HG03280 (cell line): ENCODE measurements around the gene ZNF865.

Experiments used
- ATAC-seq: cut with Tn5 transposase; IDR thresholded peaks from one replicate; pipeline ENCODE4 v1.9.1; 2021; ENCODE audit warnings: mild to moderate bottlenecking, moderate library complexity; ENCODE audit not compliant: unreplicated experiment

Gene ZNF865

DNA sequence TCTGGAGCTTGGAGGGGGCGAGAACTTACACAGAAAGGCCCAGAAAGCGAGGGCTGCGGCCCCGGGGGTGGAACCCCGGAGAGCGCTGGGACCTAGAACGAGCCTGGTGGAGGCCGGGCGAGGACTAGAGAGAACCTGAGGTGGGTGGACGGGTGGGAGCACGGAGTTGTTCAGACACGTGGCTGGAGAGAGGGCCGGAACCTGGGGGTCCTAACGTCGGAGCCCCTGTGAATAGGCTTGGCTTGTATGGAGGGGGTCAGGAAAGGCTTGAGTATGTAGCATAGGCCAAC, 38.4 kb downstream of the ZNF865 start:
- no peak for ATAC-seq

GRCh38 chr19:55644191-55644833, 38.9 kb downstream of the ZNF865 start:
- ATAC-seq: no peak

- ATAC-seq: no peak
Measured at GRCh38 chr19:55644842-55645511, 39.5 kb downstream of the ZNF865 start.

- ATAC-seq: no peak
Measured at GRCh38 chr19:55645512-55645881, 40.0 kb downstream of the ZNF865 start.

DNA sequence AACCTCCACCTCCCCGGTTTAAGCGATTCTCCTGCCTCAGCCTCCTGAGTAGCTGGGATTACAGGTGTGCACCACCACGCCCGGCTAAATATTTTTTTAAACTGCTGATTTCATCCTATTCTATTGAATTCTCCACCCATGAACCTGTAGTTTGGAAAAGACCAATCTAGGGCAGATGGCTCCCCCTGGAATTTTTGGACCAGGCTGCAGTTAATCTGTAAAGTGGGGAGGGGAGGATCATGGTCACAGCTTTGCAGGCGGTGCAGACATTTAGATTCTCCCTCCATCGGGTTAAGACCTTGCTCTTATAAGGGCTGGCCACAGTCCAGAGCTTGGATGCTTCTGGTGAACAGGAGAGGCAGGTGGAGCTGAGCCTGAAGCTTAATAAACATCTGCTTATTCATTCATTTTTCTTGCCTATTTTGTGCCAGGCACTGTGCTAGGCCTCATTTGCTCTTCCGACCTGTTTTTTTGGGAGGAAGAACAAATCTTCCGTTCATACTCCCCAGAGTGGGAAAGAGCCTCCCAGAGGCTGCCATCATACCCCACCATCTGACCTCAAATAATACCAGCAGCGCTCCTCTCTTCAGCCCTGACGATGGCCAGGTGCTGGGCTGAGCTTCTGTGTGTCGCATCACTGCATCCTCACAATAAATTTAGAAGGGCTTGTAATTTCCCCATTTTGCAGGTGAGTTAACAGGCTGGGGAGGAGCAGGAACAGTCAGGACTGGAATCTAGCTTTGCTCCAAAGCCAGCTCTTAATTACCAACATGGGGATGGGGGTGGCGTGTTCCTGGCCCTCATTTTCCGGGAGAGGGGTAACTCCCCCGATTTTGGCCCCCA, 41.7 kb downstream of the ZNF865 start:
- ATAC-seq: no peak

DNA sequence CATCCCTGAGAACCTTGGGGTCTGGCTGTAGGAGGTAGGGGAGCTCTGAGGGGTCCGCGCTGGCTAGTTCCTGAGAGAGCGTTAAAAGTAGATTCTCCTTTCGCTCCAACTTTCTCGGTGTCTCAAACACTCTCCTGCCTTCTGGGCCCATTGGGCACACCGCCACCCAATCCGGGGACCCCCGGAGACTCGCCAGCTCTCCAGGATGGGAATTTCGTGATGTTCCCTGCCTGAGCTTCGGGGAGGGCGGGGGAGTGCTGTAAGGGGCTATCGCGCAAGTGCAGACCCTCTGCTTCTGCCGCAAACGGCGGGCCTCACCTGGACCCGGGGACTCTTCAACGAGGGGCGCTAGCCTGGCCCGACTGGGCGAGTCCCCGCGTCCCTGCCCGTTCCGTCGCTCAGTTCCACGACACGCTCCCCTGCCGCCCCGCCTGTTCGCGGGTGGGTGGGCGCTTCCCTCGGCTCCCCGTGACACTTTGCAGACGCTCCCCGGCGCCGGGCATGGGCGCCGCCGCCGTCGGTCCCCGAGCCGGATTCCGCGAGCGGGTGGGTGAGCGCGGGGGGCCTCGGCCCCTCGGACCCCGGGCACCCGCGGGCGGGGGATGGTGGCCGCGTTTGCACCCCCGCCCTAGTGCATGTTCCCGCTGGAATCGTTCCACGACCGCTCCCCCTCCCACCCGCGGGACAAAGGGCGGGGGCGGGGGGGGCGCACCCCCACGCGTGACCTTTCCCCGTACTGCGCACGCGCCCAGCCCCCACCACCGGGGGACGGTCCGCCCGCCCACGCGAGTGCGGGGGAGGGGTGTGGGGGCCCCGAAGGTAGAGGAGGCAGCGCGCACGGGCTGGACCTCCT, 42.5 kb downstream of the ZNF865 start, which contains the start of gene CCDC106:
Gene CCDC106, plus strand, starts transcription at position 481 of the 853 bp plus-strand sequence. CDS start 835 bp downstream, outside the sequence.
- ATAC-seq: peak; percentile 34

GRCh38 chr19:55648585-55649267, 43.3 kb downstream of the ZNF865 start:
- no peak for ATAC-seq

GRCh38 chr19:55649268-55650125, 44.0 kb downstream of the ZNF865 start:
- ATAC-seq: no peak

- no peak for ATAC-seq
Measured at GRCh38 chr19:55650126-55650557, 44.7 kb downstream of the ZNF865 start.

DNA sequence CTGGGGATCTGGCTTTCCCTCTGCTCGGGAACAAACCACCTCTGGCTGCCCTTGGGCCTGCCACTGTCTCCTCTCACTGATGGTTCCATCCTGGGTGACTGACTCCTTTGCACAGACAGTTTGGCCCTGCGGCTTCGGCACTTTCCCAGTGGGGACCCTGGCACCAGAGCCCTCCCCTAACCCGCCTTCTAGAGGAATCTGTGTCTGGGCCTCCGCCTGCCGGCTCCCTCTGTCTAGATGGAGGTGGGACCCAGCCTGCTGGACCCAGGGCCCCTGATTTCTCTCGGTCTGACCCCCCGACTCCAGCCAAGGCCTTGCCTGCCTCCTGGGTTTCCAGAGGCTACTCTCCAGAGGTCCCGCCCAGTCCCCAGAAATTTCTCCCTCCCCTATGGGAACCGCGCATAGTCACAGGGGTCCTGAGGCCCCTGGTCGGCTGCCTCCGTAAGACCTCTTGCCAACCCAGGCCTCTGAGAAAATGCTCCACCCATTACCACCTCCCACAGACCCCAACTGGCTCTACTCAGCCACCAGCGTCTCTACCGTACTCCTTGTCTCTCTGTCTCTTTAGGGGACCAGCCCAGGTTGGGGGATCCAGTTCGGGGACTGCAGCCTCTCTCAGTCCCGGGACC, 45.3 kb downstream of the ZNF865 start:
- ATAC-seq: no peak

GRCh38 chr19:55651236-55651635, 45.8 kb downstream of the ZNF865 start:
- ATAC-seq: no peak

DNA sequence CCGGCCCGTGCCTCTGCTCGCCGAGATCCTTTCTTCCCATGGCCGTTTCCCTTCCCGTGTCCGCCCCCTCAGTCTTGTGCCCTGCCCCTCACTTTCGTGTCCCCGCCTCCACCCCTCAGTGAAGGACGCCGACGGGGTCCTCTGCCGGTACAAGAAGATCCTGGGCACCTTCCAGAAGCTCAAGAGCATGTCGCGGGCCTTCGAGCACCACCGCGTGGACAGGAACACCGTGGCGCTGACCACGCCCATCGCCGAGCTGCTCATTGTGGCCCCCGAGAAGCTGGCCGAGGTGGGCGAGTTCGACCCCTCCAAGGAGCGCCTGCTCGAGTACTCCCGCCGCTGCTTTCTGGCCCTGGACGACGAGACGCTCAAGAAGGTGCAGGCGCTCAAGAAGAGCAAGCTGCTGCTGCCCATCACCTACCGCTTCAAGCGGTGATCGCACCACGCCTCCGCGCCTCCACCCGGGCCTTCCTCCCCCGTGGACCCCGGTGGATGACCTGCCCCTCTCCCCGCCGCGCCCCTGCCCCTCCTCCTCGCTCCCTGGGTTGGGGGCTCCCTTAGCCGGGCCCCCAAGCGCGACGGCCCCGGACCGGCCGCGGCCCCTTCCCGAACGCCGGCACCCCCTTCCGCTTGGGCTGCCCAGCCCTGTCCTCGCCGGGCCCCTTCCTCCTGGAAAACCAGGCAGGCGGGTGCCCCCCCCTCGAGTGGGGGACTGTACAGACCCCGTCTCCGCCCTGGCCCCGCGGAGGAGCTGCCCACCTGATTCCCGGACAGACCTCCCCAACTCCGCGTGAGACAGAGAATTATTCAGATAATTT, 47.1 kb downstream of the ZNF865 start:
- ATAC-seq: no peak

DNA sequence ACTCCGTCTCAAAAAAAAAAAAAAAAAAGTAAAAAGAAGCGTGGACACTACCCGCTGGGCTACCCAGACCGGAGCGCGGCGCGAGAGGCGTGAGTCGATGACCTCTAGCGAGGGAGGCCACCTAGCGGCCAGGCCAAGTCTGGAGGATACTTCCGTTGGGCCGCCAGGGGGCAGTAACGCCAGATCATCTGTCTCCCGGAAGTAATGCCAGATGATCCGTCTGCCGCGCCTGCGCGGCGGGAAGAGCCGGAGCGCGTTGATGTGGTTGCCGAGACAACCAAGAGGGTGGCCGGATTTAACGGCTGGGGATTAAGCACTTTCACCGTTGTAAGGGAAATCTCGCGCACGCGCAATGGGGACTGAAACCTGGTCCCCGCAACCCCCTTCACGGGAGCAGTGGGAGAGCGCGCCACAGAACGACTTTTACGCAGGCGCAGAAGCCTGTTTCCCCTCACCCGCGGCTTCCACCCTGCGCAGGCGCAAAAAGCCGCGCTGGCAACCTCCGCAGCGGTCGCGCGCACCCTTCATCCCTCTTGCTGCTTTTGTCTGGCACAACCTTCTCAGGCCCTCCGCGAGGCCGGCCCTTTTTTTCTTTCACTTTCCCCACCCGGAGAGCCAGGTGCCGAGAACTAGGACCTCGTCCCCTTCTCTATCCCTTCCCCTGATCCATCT, 48.3 kb downstream of the ZNF865 start:
- peak; percentile 40 for ATAC-seq

DNA sequence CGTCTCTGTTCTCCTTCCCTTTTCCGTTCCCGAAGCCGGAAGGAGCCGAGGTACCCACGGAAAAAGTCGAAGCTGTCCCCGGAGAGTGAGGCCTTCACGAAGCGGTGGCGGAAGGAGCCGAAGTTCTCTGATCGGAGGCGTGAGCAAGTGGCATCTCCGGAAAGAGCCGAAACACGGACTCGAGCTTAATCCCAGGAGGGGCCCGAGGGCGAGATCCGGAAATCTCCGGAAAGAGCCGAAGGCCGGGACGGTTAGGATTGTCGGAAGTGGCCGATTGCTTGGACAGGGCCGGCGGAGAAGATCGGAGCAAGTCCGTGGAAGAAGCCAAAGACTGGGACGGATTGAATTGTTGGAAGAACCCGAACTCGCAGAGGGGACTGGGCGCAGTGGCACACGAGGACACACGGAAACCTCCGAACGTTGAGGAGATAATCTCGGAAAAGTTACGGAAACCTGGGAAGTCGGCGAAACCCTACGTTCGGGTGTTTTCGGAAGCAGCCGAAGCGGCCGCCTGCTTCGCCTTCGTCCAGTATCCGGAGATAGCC, 48.9 kb downstream of the ZNF865 start:
- peak; percentile 60 for ATAC-seq

DNA sequence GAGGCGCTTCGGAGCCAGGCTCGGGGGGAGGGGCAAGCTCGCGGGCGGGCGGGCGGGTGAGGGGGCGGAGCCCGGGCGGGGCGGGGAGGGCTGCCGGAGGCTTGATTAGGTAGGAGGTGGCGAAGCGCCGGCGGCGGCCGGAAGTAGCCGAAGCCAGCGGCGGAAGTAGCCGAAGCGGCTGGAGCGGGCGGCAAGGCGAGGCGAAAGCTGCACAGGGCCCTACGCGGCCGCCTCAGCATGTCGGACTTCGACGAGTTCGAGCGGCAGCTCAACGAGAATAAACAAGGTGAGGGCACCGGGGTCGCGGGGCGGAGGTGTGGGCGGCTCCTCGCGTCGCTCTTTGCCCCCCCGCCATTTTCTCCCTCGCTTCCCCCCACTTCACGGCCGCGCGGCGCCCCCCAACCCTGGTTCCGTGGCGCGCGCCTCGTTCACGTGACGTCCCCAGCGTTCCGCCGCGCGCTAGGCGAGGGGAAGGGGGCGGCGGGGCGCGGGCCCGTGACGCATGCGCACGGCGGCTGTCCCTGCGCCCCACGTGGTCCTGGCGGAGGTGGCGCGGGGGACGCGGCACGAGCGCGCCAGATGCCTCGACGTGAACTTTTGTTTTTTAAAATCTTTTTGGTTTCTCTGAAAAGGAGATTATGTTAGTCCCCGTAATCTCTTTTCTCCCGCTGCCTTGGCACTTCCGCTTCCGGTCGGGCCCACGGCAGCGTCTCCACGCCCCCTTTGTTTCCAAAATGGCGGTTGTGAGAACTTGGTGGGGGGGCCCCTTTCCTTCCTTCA, 49.6 kb downstream of the ZNF865 start, which contains the start of gene U2AF2:
Gene U2AF2, plus strand, starts transcription at position 168 of the 780 bp plus-strand sequence. Its CDS starts 70 bp downstream, at position 238.
- peak; percentile 37 for ATAC-seq

GRCh38 chr19:55655648-55656040, 50.2 kb downstream of the ZNF865 start:
- no peak for ATAC-seq
